ENCODE results near the gene ZNF599.

The ZNF599 gene

DNA sequence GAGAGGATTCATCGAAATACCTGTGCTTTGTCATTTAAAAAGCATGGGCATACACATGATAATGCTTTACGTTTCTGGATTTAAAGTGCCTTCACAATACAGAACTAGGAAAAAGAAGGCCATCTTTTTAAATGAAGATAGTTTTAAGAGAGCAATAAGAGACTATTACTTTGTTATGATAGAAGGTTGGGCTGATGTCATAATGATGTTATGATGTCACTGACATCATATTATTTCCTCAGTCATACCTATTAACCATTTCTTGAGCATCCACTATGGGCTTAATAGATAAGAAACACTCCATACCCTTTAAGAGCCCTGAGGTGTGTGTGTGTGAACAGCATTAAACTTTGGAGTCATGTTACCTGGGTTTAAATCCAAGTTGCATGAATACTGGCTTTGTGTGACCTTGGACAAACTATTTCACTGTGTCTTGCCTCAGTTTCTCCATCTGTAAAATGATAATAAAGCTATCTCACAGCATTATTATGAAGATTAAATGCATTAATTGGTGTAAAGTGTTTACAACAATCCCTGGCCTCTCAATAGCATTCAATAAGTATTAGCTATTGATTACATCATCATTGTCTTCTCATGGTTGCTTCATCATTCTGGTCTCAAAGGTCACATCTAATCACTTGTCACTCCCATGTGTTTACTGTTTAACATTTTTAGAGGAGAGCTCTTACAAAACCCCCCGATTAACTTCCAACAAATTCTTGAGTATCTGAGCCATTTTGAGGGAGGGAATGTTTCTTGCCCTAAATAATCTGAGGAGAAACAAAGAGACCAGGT lies 27.9 kb downstream of the ZNF599 start:
- DNase-seq (ENCODE audit: low read depth in 2 of 2) = no peak

- no peak for DNase-seq (ENCODE audit: low read depth in 2 of 2)
These were observed 38.4 kb downstream of the ZNF599 start for GRCh38 chr19:34734537-34735103.

GRCh38 chr19:34733746-34734536 lies 39.1 kb downstream of the ZNF599 start, which contains the start of gene ZNF181:
Gene ZNF181, plus strand, starts transcription at chr19:34734243. Its CDS starts 795 bp downstream, at chr19:34735038.
- DNase-seq (ENCODE audit: low read depth in 2 of 2) = peak; percentile 37 to 54

- no peak for DNase-seq (ENCODE audit: low read depth in 2 of 2)
These were observed 39.7 kb downstream of the ZNF599 start for GRCh38 chr19:34733266-34733745.

DNA sequence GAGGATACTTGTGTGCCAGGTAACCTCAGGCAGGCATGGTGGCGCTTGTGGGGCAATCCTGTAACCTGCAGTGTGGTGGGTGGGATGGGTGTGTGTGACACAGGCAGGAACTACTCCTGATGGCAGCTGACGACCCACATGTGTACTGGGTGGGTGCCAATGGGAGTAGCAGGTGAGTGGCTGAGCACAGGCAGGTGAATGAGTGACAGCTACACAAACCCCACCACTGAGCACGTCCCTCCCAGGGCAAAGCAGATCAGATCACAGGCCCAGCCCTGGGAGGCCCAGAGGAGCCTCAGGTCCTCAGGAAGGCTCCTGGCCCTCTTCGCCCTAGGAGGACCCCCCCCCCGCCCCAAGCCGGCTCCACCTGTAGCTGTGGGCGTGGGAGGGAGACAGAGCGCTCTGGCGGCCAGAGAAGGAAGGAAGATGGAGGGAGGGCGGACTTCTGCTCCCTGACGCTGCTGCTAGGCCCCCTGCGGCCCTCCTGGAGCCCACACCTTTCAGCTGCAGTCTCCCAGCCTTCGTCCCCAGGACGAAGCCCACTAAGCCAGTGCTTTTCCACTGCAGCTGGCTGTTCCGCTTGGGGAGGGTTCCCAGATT lies 40.3 kb downstream of the ZNF599 start:
- DNase-seq (ENCODE audit: low read depth in 2 of 2) = no peak

- no peak for DNase-seq (ENCODE audit: low read depth in 2 of 2)
These were observed 41.1 kb downstream of the ZNF599 start for GRCh38 chr19:34731964-34732363.

DNA sequence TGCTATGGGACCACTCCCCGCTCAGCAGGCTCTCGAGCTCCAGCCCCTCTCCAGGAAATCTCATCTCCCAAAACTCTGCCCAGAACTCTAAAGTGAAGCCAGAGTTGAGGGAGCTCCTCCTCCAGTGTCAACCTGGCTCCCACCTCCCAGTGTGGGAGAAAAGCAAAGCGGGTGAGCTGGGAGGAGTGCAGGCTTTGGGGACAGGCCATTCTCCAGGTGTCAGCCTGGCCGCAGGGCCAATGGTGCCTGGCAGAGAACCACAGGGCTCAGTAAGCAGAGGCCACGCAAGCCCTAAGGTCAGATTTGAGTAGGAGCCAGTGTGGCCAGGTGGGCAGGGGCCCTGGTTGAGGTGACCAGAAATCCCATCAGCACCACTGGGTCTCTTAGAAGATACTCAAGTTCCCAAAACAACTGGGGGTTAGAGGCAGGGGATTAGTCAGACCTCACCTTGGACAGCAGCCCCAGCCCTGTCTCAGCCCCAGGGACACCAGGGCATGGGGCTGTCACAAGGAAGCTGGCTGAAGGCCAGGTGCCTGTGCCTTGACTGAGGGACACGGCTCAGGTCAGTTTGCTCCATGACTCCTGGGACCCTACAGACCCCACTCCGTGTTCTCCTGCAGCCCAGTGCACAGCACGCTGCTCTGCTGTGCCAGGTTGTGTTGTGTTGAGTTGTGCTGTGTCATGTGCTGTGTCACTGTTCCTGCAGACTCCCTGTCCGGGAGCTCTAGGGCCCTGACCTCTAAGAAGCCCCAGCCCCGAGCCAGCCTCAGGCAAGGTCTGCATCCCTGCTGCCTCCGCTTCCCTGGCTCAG lies 41.8 kb downstream of the ZNF599 start:
- no peak for DNase-seq (ENCODE audit: low read depth in 2 of 2)

GRCh38 chr19:34725400-34725799 lies 47.6 kb downstream of the ZNF599 start:
- no peak for DNase-seq (ENCODE audit: low read depth in 2 of 2)

DNA sequence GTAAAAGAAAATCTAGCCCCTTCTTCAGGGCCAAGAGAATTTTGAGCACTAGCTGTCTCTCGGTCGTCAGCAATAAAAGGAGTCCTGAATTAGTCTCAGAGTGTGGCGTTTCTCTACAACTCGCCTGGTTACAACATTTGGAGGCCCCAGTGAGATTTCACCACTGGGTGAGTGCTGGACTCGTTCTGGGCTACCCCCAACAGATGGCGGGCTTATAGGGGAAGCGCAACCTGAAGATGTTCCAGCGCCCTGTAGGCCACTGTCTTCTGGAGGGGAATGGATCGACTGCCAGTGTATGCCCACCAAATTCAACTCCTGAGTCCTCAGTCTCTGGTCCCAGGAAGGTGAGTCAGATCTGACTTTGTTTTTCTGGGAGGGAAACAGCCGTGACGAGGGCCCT lies 50.7 kb downstream of the ZNF599 start:
- no peak for DNase-seq (ENCODE audit: low read depth in 2 of 2)

GRCh38 chr19:34715357-34715756 lies 57.7 kb downstream of the ZNF599 start:
- no peak for DNase-seq (ENCODE audit: low read depth in 2 of 2)

DNA sequence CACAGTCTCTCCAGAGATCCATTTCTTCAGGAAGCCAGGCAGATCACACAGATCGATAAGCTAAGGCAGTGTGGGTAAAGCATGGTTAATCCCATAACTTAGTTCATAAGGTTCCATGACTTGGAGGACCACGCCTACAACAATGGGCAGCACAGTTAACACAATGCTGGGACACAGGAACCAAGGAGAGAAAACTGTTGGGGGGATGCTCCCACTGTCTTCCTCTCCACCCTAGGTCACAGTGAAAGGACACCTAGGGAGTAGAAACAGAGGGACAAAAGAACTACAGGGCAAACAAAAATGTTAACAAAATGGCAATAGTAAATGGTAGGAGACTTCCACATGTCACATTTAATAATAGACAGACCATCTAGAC lies 59.8 kb downstream of the ZNF599 start:
- DNase-seq (ENCODE audit: low read depth in 2 of 2) = no peak

DNA sequence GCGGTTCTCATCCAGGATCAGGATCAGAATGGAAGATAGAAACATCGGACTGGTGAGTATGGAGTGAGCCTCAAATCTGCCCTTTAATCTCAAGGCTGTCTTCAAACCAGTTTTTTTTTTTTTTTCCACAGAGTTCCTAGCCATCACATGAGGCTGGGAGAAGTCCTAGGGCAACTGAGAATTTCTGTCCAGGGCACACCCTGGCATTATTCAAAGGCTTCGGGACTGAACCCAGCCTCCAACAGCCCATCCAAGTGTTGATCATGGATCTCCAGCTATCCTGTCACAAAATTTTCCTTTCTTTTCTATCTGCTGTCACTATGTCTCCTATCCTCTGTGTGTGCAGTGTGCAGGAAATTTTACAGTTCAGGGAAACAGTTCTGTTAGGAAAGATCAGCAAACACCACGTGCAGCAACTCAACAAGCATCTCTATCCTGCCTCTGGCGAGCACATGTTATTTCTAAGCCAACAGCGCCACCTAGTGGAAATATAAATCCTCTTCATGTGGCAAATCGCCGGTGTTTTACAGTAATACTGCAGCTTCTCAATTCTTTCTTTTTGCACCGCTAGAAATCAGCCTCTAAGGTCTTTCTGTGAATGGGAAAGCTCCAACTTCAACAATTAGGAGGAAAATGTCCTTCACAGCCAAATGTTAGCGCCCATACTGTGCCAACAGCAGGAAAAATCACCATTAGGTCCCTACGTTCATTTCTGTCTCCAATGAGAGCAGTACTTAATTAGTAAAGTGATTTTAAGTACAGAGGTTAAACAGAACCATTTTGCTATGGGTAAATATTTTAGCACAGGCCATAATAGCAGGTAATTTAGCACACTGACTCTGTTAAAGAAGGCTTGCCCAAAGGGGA lies 60.4 kb downstream of the ZNF599 start:
- DNase-seq (ENCODE audit: low read depth in 2 of 2) = no peak

GRCh38 chr19:34711890-34712289 lies 61.1 kb downstream of the ZNF599 start:
- DNase-seq (ENCODE audit: low read depth in 2 of 2) = no peak

Data from stimulated activated CD4-positive, alpha-beta T cell treated with anti-CD3 and anti-CD28 coated beads, Interleukin-1b, Interleukin-23, amount 100 ng/mL, for 1 hour (primary cell).